K562 (cell line): Measurements from ENCODE around the gene ESRRG. TPM values are rescaled to one million over a fixed set of nuclear protein-coding genes. Genes with fewer than 3 reads are reported as not detected.

ENCODE experiments used
- ADNP ChIP-seq: fragments of 200-800 bp; sonication (Bioruptor generic); IDR thresholded peaks from 2 replicates; pipeline ENCODE4 v1.6.1; 2016; ENCODE audit warnings: missing genetic modification characterization, missing compliant biosample characterization
- FOXK1 ChIP-seq: sonication (generic); formaldehyde crosslinking; IDR thresholded peaks from 2 replicates; pipeline ENCODE4 v1.8.0; 2022; ENCODE audit warnings: missing genetic modification reagents, mild to moderate bottlenecking, borderline replicate concordance
- PHF8 ChIP-seq: fragments of 200-600 bp; sonication (generic); IDR thresholded peaks from 2 replicates; pipeline ENCODE4 v1.6.1; 2012; ENCODE audit warnings: mixed run types, mild to moderate bottlenecking, inconsistent platforms, low read length, moderate library complexity, borderline replicate concordance
- SREBF2 ChIP-seq: sonication (generic); formaldehyde crosslinking; IDR thresholded peaks from 2 replicates; pipeline ENCODE4 v1.4.0; 2020; ENCODE audit warnings: mild to moderate bottlenecking, missing genetic modification reagents
- ZNF124 ChIP-seq: sonication (generic); formaldehyde crosslinking; IDR thresholded peaks from 2 replicates; pipeline ENCODE4 v1.8.1; 2022; ENCODE audit warnings: missing genetic modification reagents
- polyA plus RNA-seq, 8 experiments: library from polyadenylated mRNA; depleted of rRNA in 4 of 8; stranded (reverse) in 5 of 8; unstranded in 3 of 8; fragments of >200 nt; fragmentation: Nextera tagmentation in 2 of 8; fragmentation: Illumina TruSeq in 1 of 8; extraction: Ambion mirVana in 2 of 8; extraction: Trizol in 1 of 8; gene quantifications; 2 replicates each; pipeline versions ENCODE4 v1.2.1 to v1.2.3, GENCODE V29; 2011 to 2014; ENCODE audit warnings: inconsistent platforms in 1 of 8, missing spikeins in 1 of 8
- total RNA-seq, 7 experiments: library from RNA; depleted of rRNA in 6 of 7; stranded (reverse); fragments of >200 nt in 6 of 7; fragmentation: Illumina TruSeq in 2 of 7; extraction: Trizol in 2 of 7; gene quantifications; 2 replicates each; pipeline versions ENCODE4 v1.2.1 to v1.2.3, GENCODE V29; 2011 to 2021; ENCODE audit warnings: low replicate concordance in 1 of 7
- TF ChIP-seq, protein P1 (sequence below), 2 experiments: fragments of 450-650 bp; IDR thresholded peaks; 2 replicates each; pipeline ENCODE4 v1.6.1; 2018; ENCODE audit warnings: mild to moderate bottlenecking in 2 of 2, low read depth in 1 of 2; ENCODE audit not compliant: partially characterized antibody in 2 of 2
- TF ChIP-seq, protein P2 (sequence below): sonication (generic); formaldehyde crosslinking; IDR thresholded peaks from 2 replicates; pipeline ENCODE4 v1.8.1; 2023; ENCODE audit warnings: mild to moderate bottlenecking, missing genetic modification reagents, moderate library complexity
- TF ChIP-seq, protein P3 (sequence below): fragments of 250-450 bp; sonication (Bioruptor Pico); IDR thresholded peaks from 2 replicates; pipeline ENCODE4 v1.4.0; 2020; ENCODE audit warnings: borderline replicate concordance
- TF ChIP-seq, protein P4 (sequence below): fragments of 250-450 bp; sonication (Bioruptor Pico); IDR thresholded peaks from 2 replicates; pipeline ENCODE4 v1.5.0; 2020; ENCODE audit warnings: mild to moderate bottlenecking
- TF ChIP-seq, protein P5 (sequence below): sonication (generic); formaldehyde crosslinking; IDR thresholded peaks from 2 replicates; pipeline ENCODE4 v1.8.1; 2022; ENCODE audit warnings: missing genetic modification reagents

ESRRG gene
- total and polyA plus RNA-seq, 9 of the 15 experiments (the other 6 are each of a cell fraction or from before 2014, with no cell fraction given) = not detected

DNA sequence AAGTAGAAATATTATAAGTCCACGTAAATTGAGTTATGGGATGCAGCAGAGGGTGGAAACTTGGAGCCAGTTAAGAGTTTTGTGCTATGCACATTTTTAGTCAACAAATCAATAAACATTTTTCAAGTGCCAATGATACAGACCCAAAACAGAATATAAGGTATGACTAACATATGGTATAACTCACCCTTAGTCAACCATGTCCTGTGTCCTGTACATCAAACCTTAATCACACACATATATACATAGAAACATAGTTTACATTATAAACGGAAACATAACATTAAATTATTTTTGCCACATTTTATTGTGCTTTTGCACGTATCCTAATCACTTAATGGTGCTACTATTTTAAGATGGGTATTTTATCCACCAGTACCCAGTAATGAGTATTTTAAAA is 163.9 kb downstream of the ESRRG start (continued):
- TF ChIP-seq, protein P1, sequence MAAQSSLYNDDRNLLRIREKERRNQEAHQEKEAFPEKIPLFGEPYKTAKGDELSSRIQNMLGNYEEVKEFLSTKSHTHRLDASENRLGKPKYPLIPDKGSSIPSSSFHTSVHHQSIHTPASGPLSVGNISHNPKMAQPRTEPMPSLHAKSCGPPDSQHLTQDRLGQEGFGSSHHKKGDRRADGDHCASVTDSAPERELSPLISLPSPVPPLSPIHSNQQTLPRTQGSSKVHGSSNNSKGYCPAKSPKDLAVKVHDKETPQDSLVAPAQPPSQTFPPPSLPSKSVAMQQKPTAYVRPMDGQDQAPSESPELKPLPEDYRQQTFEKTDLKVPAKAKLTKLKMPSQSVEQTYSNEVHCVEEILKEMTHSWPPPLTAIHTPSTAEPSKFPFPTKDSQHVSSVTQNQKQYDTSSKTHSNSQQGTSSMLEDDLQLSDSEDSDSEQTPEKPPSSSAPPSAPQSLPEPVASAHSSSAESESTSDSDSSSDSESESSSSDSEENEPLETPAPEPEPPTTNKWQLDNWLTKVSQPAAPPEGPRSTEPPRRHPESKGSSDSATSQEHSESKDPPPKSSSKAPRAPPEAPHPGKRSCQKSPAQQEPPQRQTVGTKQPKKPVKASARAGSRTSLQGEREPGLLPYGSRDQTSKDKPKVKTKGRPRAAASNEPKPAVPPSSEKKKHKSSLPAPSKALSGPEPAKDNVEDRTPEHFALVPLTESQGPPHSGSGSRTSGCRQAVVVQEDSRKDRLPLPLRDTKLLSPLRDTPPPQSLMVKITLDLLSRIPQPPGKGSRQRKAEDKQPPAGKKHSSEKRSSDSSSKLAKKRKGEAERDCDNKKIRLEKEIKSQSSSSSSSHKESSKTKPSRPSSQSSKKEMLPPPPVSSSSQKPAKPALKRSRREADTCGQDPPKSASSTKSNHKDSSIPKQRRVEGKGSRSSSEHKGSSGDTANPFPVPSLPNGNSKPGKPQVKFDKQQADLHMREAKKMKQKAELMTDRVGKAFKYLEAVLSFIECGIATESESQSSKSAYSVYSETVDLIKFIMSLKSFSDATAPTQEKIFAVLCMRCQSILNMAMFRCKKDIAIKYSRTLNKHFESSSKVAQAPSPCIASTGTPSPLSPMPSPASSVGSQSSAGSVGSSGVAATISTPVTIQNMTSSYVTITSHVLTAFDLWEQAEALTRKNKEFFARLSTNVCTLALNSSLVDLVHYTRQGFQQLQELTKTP (IDR thresholded peaks at IDR 0.05; ENCODE audit: low read depth in 1 of 2, partially characterized antibody in 2 of 2) = no peak
- TF ChIP-seq, protein P2, sequence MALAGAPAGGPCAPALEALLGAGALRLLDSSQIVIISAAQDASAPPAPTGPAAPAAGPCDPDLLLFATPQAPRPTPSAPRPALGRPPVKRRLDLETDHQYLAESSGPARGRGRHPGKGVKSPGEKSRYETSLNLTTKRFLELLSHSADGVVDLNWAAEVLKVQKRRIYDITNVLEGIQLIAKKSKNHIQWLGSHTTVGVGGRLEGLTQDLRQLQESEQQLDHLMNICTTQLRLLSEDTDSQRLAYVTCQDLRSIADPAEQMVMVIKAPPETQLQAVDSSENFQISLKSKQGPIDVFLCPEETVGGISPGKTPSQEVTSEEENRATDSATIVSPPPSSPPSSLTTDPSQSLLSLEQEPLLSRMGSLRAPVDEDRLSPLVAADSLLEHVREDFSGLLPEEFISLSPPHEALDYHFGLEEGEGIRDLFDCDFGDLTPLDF (CRISPR knock-in tag) = no peak
- TF ChIP-seq, protein P3, sequence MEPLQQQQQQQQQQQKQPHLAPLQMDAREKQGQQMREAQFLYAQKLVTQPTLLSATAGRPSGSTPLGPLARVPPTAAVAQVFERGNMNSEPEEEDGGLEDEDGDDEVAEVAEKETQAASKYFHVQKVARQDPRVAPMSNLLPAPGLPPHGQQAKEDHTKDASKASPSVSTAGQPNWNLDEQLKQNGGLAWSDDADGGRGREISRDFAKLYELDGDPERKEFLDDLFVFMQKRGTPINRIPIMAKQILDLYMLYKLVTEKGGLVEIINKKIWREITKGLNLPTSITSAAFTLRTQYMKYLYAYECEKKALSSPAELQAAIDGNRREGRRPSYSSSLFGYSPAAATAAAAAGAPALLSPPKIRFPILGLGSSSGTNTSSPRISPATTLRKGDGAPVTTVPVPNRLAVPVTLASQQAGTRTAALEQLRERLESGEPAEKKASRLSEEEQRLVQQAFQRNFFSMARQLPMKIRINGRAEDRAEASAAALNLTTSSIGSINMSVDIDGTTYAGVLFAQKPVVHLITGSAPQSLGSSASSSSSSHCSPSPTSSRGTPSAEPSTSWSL = no peak
- TF ChIP-seq, protein P4, sequence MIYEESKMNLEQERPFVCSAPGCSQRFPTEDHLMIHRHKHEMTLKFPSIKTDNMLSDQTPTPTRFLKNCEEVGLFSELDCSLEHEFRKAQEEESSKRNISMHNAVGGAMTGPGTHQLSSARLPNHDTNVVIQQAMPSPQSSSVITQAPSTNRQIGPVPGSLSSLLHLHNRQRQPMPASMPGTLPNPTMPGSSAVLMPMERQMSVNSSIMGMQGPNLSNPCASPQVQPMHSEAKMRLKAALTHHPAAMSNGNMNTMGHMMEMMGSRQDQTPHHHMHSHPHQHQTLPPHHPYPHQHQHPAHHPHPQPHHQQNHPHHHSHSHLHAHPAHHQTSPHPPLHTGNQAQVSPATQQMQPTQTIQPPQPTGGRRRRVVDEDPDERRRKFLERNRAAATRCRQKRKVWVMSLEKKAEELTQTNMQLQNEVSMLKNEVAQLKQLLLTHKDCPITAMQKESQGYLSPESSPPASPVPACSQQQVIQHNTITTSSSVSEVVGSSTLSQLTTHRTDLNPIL (CRISPR knock-in tag) = no peak
- TF ChIP-seq PHF8 (no peak), SREBF2 (no peak), ADNP (tag) (no peak), FOXK1 (CRISPR knock-in tag) (no peak), ZNF124 (CRISPR knock-in tag) (no peak)
- TF ChIP-seq, protein P5, sequence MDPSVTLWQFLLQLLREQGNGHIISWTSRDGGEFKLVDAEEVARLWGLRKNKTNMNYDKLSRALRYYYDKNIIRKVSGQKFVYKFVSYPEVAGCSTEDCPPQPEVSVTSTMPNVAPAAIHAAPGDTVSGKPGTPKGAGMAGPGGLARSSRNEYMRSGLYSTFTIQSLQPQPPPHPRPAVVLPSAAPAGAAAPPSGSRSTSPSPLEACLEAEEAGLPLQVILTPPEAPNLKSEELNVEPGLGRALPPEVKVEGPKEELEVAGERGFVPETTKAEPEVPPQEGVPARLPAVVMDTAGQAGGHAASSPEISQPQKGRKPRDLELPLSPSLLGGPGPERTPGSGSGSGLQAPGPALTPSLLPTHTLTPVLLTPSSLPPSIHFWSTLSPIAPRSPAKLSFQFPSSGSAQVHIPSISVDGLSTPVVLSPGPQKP (CRISPR knock-in tag) = no peak
